ENCODE data around the gene FAM3C. TPM values are rescaled to one million over a fixed set of nuclear protein-coding genes. Genes with fewer than 3 reads are reported as not detected.

FAM3C gene
- polyA plus RNA-seq, 1 donor from 2014 or later = 61.8 TPM

Other genes with a start within 250 kb of the FAM3C start
- gene WNT16, start 67.3 kb downstream of the FAM3C start, polyA plus RNA-seq = not detected in 2 replicates